HL-60 (cell line): Measurements from ENCODE around the gene DMBX1.

Experiments used
- DNase-seq, 2 experiments: peaks; one replicate each; pipeline ENCODE4 v3.0.0-alpha.2; 2010 to 2020; ENCODE audit warnings: low read depth in 1 of 2, low spot score in 1 of 2
- H3K27ac ChIP-seq: fragments of 250-450 bp; sonication (Bioruptor Pico); replicated peaks from 2 replicates; pipeline ENCODE4 v1.5.1; 2020; ENCODE audit warnings: mild to moderate bottlenecking, moderate library complexity
- H3K27me3 ChIP-seq: fragments of 250-450 bp; sonication (Bioruptor Pico); 2 replicates; pipeline ENCODE4 v1.5.1; 2021; ENCODE audit warnings: mild to moderate bottlenecking, moderate library complexity; ENCODE audit not compliant: insufficient read depth, poor library complexity, severe bottlenecking
- H3K4me3 ChIP-seq: replicated peaks from 2 replicates; pipeline ENCODE4 v1.5.1; 2011; ENCODE audit warnings: mild to moderate bottlenecking, control low read depth, low read length; ENCODE audit not compliant: insufficient read depth
- CTCF ChIP-seq: IDR thresholded peaks from one replicate; pipeline ENCODE4 v1.5.1; 2011; ENCODE audit warnings: low read length, control low read depth, inconsistent platforms; ENCODE audit not compliant: insufficient read depth
- GABPA ChIP-seq: IDR thresholded peaks from 2 replicates; pipeline ENCODE4 v1.6.1; 2012; ENCODE audit warnings: low read depth
- POLR2AphosphoS5 ChIP-seq: IDR thresholded peaks from 2 replicates; pipeline ENCODE4 v1.6.1; 2012; ENCODE audit warnings: low read depth
- REST ChIP-seq: IDR thresholded peaks from 2 replicates; pipeline ENCODE4 v1.6.1; 2012; ENCODE audit warnings: low read depth; ENCODE audit not compliant: insufficient replicate concordance
- SPI1 ChIP-seq: IDR thresholded peaks from 2 replicates; pipeline ENCODE4 v1.6.1; 2012; ENCODE audit warnings: low read depth, mild to moderate bottlenecking, borderline replicate concordance

DMBX1 gene

GRCh38 chr1:46451948-46452930 is 37.4 kb upstream of the DMBX1 start:
- Histone ChIP-seq H3K27me3 (peaks cover 51% of the 10 kb centered on the region), H3K4me3 (no peak overlapping the region), H3K27ac (no peak overlapping the region)
- DNase-seq: no peak
- TF ChIP-seq SPI1: no peak
- TF ChIP-seq CTCF: no peak
- no peak for TF ChIP-seq REST
- no peak for TF ChIP-seq GABPA
- TF ChIP-seq POLR2AphosphoS5: no peak

DNA sequence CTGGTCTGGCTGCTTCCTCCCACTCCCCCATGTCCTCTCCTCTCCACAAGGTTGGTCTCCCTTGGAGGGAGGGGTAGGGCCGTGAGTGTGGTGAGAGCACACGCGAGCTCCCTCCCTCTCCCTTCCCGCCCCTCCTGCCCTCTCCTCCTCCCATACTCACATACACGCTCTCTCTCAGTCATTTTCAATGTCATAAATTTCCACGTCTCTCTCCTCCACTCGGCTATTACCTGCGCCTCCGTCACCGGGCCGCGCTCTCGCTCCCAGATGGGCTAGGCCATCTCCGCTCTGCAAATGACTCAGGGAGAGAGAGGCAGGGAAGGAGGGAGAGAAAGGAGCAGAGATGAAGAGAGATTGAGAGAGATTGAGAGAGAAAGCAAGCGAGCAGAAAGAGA is 36.7 kb upstream of the DMBX1 start:
- H3K27me3 ChIP-seq: peaks cover 50% of the 10 kb centered on the region

More for the DNA sequence above, 36.7 kb upstream of the DMBX1 start:
- no peak for TF ChIP-seq GABPA
- no peak for TF ChIP-seq POLR2AphosphoS5
- no peak for TF ChIP-seq CTCF
- no peak for TF ChIP-seq REST
- TF ChIP-seq SPI1: no peak
- H3K4me3 ChIP-seq: no peak overlapping the region
- no peak for DNase-seq
- H3K27ac ChIP-seq: no peak overlapping the region
